Kasumi-1 (cell line): ENCODE results near the gene NIT2.

Experiments used
- DNase-seq, 2 experiments: peaks; one replicate each; lab custom pipeline; 2025; lab: John Stamatoyannopoulos, UW

The NIT2 gene

DNA sequence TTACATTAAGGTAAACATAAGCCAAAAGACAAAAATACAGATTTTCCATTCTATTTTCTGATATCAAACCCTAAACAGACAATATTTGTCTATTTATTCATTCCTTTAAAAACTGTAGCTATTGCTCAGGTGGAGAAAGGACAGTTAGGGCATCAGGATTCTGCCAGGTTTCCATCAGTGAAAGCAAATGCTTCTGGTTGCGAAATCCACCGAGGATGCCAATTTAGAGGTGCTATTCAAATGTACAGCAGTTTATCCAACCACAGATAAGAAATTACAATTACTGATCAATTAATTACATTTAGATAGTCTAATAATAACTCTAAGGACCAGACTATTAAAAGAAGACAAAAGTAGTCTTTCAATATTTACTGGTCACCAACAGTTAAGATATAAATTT is 62.4 kb downstream of the NIT2 start:
- no peak for DNase-seq

DNA sequence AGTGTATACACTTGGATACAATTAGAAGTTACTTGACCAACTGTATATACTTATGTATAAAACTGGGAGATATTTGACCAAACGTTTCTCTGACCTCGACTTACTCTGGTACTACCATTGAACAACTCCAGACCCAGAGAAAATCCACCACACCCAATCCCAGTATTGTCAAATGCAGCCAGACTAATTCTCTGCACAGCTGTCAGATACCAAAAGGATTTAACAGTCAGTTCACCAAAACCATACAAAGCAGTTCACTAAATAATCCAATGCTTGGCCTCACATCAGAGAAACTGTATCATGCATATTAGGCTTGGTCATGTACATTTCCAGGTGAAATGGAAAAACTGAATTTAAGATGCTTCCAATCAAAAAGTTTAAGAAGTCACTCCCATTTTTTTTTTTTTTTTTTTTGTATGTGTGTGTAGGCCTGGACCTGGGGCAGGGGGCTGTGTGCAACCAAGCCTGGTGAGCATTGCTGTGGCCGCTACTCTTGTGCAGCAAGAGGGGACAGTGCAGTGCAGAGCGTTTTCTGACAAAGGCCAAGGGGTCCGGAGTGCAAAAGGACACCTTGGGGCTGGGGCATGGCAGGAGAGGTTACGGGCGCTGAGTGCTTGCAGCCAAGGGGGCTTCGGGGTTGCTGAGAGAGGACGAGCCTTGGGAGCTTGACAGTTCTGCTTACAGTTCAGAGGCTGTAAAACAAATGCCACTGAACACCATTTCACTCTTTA is 64.9 kb downstream of the NIT2 start:
- no peak for DNase-seq

GRCh38 chr3:100400419-100400779 is 65.8 kb downstream of the NIT2 start:
- DNase-seq: peak; percentile 21 to 53

DNA sequence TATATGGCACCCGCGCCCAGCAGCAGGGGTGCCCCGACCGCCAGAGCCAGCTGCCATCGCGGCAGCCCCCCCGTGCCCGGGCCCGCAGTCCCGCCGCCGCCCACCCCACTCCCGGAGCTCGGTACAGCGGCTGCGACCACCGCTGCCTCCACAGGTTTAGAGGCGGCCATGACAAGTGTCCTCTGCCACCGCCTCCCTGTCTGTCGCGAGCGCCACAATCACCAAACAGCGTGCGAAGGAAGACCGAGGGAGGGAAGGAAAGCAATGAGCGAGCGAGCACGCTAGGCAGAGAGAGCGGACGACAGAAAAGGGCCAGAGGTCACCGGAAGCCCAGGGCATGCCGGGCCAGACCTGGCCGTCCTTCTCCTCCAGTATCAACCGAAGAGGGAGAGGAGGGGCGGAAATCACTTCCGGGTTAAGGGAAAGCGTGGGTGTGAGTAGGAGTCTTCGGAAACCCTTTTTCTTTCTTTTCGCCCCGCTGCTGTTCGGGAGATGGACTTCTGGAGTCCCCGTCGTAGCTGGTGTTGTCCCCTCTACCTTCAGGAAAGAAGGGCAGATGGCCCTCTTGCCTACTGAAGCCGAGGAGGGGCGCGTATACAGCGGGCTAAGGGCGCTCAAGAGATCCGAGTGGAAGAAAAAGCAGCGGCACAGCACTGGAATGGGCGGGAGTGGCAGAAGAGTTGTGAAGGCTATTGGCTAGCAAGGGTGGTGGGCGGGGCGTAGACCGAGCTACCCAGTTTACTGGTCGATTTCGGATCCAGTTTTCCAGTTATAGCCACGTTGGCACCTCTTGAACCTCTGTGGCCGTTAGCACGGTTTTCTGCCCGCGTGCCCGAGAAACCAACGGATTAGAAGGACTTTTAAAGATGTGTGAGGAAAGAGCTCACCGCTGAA is 66.5 kb downstream of the NIT2 start, which contains the start of the genes LNP1 and TOMM70:
Gene LNP1 (plus strand): TSS at position 760 of the 894 bp plus-strand sequence. CDS start 28,191 bp downstream, outside the sequence.
Gene TOMM70 (minus strand): TSS at position 310 of the 894 bp plus-strand sequence. CDS start 140 bp downstream, at position 170.
- DNase-seq: peak; percentile 97

GRCh38 chr3:100401674-100402041 is 67.1 kb downstream of the NIT2 start:
- DNase-seq: peak; percentile 54 to 68

DNA sequence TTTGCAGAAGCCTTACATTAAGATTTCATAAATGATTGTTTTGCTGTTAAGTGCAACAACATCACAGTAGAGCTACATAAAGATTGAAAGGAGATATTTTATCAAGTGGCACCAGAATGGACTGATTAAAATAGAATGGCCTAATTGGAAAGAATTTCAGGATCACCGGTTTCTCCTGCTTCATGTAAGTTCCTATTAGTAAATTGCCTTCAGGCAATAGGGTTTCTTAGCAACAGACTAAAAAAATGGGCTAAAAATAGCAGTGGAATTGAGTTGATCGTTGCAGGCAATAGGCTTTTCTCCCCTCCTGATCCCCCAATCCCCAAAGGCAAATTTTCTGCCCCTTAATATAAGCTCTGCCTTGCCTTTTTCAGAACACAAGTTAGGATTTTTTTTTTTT is 67.7 kb downstream of the NIT2 start:
- DNase-seq: peak; percentile 57 to 65

DNA sequence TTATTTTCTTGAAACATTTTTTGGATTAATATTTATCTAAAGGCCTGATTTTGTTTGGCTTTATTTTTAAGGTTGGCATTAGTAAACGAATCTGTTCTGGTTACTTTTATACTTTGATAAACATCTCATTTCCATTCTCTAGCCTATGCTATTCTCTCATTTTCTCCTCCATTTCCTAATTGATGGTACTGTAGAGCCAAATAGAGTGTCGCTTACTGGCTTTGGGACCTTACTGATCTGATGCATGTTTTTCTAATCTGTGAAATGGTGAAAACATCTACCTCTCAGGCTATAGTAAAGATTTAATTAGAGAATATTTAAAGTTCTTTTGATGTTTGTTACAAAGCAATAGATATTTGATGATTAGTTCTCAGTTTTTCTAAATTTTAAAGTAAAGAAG is 68.3 kb downstream of the NIT2 start:
- DNase-seq: peak in 1 of 2 experiments; percentile 50

GRCh38 chr3:100403362-100404249 is 69.0 kb downstream of the NIT2 start:
- peak in 1 of 2 experiments; percentile 30 for DNase-seq

- no peak for DNase-seq
Observed at GRCh38 chr3:100404250-100404548, 69.6 kb downstream of the NIT2 start.

- DNase-seq: no peak
Observed at GRCh38 chr3:100407164-100407563, 72.6 kb downstream of the NIT2 start.

DNA sequence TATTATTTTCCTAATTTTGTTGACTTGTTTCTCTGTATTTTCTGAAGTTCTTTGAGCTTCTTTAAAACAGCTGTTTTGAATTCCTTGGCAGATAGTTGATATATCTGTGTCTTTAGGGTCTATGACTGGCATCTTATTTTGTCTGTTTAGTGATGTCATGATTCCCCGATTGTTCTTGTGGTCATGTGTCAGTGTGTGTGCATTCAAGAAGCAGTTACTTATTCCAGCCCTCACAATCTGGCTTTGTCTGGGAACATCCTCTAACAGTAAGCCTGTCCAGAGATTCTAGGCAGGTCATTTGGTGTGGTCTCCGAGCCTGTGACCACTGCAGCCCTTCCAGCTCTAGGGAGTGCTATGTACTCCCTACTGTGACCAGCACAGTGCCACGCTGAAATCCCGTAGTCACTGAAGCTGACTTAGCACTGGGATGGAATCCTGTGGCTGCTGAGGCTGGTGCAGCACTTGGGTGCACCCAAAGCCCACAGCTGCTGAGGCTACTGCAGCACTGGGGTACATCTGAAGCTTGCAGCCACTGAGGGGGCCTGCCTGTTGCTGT is 73.5 kb downstream of the NIT2 start:
- DNase-seq: no peak
